GM23248 (cell line): ENCODE results near the gene DAAM1.

Experiments
- EZH2 ChIP-seq: fragments of 200-600 bp; sonication (generic); IDR thresholded peaks from 2 replicates; pipeline ENCODE4 v1.6.1; 2018; ENCODE audit warnings: antibody characterized with exemption, mild to moderate bottlenecking; ENCODE audit not compliant: insufficient read depth, poor library complexity, severe bottlenecking
- EZH2phosphoT487 ChIP-seq: fragments of 200-600 bp; sonication (generic); IDR thresholded peaks from 2 replicates; pipeline ENCODE4 v1.6.1; 2018; ENCODE audit warnings: antibody characterized with exemption, moderate library complexity, mild to moderate bottlenecking, low read depth; ENCODE audit not compliant: insufficient read depth

DNA sequence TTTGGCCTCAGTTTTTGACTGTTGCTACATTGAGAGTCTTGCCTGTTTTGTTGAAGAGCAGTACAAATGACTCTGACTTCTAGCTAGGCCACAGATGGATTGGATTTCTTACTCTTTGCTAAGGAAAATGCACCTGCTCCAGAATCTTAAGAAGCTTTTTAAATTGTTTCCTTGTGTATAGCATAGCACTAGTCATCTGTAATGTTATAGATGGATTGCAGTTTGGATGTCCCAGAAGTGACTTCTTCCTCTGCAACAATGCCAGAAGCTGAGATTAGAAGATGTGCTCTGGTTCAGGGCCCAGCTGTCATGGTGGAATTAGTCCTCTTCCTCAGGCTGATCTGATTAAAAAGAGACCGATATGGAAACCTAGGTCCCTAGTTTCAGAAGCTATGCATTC lies 67.9 kb downstream of the DAAM1 start:
- TF ChIP-seq EZH2 (no peak), EZH2phosphoT487 (no peak)
